HG03571 (cell line): ENCODE measurements around the gene TGFB3.
"Not testable (repeated sequence)": the region's sequence is repeated elsewhere in the genome, so short reads cannot be mapped to it uniquely, and the experiment has no call there.

ENCODE experiments used
- ATAC-seq: cut with Tn5 transposase; IDR thresholded peaks from one replicate; pipeline ENCODE4 v1.9.1; 2021; ENCODE audit not compliant: unreplicated experiment

The TGFB3 gene

GRCh38 chr14:75961662-75962061 is 20.1 kb downstream of the TGFB3 start:
- no peak for ATAC-seq

DNA sequence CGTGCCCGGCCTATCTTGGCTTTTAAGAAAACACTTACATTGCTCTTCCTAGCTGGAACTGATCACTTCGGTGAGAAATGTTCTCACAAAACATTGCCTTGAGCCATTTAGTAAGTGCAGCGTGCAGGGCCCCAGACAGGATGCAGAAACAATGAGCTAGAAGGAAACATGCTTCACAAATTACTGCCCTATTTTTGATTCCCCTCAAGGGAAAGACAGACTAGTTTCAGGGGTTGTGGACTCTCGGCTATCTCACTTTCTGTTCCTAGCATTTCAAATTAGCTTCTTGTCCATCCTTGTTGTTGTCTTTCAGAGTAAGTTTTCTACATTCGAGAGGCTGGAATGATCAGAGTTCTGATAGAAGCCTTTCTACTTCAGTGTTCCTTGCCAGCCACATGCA is 21.6 kb downstream of the TGFB3 start:
- ATAC-seq, result peak; percentile 78

- ATAC-seq, result no peak
Observed at GRCh38 chr14:75959031-75959430, 22.8 kb downstream of the TGFB3 start.

DNA sequence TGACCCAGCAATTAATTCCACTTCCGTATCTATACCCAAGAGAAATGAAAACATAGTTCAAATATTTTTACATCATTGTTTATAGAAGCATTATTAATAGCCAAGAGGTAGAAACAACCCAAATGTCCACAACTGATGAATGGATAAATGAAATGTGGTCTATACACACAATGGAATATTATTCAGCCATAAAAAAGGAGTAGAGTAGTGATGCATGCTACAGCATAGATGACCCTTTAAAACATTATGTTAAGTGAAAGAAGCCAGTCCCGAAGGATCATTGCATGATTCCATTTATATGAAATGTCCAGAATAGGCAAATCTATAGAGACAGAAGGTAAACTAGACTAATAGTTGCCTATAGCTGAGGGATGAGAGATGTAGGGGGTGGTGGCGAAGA is 29.3 kb downstream of the TGFB3 start:
- ATAC-seq, result no peak

GRCh38 chr14:75946785-75947184 is 35.0 kb downstream of the TGFB3 start:
- no peak for ATAC-seq

DNA sequence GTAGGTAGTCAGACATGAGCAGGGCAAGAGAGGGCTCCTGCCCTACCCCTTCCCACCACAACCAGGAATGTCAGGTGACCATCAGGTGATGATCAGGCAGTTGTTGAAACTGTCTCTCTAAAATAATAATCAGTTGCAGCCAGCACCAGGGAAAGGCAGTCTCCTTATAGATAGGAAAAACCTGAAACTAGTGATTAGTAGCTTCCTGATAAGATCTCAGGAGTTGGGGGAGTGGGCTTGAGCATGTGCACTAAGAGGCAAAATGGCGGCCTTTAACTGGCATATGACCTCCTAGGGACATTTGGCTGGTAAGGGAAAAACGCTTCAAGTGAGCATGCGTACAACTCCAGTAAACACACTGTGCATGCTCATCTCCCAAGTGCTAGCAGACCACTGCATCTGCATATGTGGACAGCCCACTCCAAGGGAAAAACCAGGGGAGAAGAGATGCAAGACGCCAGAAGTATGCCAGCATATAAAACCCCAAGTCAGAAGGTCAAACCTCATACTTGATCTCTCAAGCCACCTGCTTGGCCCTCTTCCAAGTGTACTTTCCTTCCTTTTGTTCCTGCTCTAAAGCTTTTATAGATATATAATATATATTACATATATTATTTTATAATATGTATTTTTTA is 37.1 kb downstream of the TGFB3 start:
- ATAC-seq, result no peak

GRCh38 chr14:75941030-75941429 is 40.8 kb downstream of the TGFB3 start:
- ATAC-seq, result no peak

DNA sequence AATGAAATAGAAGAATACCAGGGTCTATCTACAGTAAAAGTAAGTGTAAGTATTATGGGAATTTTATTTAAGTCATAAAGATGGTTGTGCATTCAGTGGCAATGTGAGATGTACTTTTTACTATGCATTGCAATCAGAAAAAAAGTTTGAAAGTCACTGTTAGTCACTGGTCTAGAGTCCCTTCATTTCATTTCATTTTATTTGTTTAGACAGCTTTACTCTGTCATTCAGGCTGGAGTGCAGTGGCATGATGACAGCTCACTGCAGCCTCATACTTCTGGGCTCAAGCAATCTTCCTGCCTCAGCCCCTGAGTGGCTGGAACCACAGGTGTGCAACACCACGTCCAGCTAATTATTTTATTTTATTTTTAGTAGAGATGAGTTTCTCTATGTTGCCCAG is 42.6 kb downstream of the TGFB3 start:
- ATAC-seq, result no peak

DNA sequence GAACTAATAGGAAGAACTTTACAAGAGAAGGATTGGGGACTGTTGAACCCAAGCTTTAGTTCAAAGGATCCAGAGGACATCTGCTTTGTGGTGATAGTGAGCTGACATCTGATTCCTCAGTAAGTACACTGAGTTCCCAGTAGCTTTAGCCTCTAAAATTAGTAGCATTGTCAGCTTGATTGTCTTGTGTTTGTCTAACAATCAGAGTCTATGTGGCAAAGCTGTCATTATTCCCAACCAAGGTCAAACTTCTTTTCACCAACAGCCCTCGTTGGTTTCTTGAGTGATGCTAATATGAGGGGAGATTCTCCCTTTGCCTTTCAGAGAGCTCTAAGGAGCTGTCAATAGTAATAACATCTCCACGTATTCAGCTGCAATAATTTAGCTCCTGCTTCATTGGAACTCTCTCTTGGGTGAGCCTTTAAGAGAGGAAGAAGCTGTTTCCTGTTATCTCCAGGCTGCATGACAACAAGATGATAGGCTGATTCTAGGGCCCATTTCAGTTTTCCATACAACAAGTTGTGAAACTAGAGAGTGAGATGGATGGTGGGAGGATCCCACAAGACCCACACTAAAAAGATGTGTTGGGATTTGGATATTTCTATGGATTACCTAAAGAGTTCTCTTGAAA is 46.7 kb downstream of the TGFB3 start:
- no peak for ATAC-seq

DNA sequence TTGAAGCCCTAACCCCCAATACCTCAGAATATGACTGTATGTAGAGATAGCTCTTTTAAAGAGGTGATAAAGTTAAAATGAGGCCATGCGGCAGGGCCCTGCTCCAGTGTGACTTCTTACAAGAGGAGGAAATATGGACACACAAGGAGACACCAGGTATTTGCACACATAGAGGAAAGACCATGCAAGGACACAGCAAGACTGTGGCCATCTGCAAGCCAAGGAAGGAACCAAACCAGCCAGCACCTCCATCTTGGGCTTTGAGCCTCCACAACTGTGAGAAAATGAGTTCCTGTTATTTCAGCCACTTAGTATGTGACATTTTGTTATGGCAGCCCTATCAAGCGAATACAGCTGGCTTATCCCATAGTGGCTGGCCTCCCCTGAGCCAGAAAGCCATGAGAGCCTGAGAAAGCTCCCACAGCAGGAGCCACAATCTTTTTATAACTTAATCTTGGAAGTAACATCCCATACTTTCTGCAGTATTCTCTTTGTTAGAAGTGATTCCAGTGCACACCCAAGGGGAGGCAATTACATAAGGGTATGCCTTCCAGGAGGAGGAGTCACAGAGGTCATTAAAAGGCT is 48.0 kb downstream of the TGFB3 start:
- ATAC-seq, result no peak

GRCh38 chr14:75928690-75929181 is 53.1 kb downstream of the TGFB3 start:
- ATAC-seq, result no peak

GRCh38 chr14:75927564-75928087 is 54.2 kb downstream of the TGFB3 start:
- ATAC-seq, result no peak

DNA sequence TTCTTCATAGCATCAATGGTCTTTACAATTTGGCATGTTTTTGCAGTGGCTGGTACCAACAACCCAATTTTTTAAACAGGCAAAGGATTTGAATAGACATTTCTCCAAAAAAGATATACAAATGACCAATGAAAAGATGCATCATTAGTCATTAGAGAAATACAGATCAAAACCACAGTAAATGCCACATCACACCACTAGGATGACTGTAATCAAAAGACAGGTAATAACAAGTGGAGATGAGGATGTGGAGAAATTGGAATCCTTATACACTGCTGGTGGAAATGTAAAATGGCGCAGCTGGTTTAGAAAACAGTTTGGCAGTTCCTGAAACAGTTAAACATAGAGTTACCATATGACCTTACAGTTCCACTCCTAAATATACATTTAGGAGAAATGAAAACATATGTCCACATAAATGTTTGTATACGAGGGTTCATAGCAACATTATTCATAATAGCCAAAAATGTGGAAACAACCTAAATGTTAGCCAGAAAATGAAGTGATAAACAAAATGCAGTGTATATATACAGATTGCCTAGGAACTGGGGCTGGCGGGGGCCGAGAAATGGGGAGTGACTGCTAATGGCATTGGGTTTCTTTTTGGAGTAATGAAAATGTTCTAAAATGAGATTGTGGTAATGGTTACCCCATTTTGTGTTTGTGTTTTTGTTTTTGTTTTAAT is 55.2 kb downstream of the TGFB3 start:
- ATAC-seq, result no peak

DNA sequence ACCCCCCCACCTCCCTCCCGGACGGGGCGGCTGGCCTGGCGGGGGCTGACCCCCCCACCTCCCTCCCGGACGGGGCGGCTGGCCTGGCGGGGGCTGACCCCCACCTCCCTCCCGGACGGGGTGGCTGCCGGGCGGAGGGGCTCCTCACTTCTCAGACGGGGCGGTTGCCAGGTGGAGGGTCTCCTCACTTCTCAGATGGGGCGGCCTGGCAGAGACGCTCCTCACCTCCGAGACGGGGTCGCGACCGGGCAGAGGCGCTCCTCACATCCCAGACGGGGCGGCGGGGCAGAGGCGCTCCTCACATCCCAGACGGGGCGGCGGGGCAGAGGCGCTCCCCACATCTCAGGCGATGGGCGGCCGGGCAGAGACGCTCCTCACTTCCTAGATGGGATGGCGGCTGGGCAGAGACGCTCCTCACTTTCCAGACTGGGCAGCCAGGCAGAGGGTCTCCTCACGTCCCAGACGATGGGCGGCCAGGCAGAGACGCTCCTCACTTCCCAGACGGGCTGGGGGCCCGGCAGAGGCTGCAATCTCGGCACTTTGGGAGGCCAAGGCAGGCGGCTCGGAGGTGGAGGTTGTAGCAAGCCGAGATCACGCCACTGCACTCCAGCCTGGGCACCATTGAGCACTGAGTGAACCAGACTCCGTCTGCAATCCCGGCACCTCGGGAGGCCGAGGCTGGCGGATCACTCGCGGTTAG is 56.5 kb downstream of the TGFB3 start:
- not testable (repeated sequence) for ATAC-seq

- ATAC-seq, result not testable (repeated sequence)
Observed at GRCh38 chr14:75920421-75920820, 61.4 kb downstream of the TGFB3 start.

DNA sequence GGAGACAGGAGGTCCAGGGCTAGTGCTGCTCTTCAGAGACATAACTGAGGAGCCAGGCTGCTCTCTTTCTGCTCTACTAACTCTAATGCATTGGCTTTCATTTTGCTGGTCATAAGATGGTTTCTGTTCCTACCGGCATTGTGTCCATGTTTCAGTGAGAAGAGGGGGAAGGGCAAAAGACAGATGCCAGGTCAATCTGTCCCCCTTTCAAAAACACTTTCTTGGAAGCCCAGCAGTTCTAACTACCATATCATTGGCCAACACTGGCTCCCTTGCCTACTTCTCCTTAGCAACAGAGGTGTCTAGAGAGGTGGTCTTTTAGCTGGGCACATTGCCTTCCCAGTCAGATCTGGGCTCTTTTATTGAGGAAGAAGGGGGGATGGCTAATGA is 63.9 kb downstream of the TGFB3 start:
- no peak for ATAC-seq

- no peak for ATAC-seq
Observed at GRCh38 chr14:75917322-75917945, 64.4 kb downstream of the TGFB3 start.

- ATAC-seq, result no peak
Observed at GRCh38 chr14:75915045-75915444, 66.8 kb downstream of the TGFB3 start.

GRCh38 chr14:75913183-75913582 is 68.6 kb downstream of the TGFB3 start:
- ATAC-seq, result no peak

DNA sequence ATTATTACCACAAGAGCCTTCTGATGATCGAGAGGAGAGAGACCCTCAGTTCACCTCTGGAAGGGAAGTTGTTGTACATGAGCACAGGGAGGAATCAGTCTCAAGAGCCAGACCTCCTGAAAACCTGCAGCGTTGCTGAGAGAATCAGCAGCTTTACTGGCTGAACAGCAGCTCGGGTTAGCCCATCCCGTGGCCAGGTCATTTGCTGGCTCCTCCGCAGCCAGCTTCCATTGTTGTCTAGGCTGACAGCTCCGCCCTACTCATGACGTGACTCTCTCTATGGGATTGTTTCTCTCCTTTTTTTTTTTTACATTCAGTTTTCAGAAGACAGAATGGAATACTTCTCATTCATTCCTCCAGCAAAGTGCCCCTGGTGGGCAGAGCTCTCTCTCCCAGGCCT is 69.9 kb downstream of the TGFB3 start:
- ATAC-seq, result no peak

DNA sequence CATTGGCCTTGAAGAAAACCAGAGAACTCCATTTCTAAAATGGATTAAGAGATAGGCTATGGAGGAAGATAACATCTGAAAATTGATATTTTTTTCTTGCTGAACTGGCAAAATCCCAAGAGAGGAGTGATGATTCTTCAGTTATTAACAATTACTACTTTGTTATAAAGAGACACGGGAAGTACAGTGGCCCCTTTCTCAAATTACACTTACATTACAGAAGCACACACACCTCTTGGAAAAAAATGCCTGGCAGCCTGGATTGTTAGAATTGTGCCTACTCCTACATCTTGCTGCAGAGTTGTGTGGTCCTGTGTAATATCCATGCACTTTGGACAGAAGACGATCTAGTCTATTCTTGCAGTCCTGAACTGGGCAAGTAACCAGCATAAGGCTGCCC is 71.7 kb downstream of the TGFB3 start:
- ATAC-seq, result no peak
